HPDE6-E6E7 (cell line): ENCODE results near the gene BAIAP2L2.
"Not testable (repeated sequence)": the region's sequence is repeated elsewhere in the genome, so short reads cannot be mapped to it uniquely, and the experiment has no call there.

Experiments
- DNase-seq: peaks from one replicate; pipeline ENCODE4 v3.0.0; 2011; ENCODE audit warnings: missing footprints; ENCODE audit errors: extremely low spot score

The BAIAP2L2 gene

DNA sequence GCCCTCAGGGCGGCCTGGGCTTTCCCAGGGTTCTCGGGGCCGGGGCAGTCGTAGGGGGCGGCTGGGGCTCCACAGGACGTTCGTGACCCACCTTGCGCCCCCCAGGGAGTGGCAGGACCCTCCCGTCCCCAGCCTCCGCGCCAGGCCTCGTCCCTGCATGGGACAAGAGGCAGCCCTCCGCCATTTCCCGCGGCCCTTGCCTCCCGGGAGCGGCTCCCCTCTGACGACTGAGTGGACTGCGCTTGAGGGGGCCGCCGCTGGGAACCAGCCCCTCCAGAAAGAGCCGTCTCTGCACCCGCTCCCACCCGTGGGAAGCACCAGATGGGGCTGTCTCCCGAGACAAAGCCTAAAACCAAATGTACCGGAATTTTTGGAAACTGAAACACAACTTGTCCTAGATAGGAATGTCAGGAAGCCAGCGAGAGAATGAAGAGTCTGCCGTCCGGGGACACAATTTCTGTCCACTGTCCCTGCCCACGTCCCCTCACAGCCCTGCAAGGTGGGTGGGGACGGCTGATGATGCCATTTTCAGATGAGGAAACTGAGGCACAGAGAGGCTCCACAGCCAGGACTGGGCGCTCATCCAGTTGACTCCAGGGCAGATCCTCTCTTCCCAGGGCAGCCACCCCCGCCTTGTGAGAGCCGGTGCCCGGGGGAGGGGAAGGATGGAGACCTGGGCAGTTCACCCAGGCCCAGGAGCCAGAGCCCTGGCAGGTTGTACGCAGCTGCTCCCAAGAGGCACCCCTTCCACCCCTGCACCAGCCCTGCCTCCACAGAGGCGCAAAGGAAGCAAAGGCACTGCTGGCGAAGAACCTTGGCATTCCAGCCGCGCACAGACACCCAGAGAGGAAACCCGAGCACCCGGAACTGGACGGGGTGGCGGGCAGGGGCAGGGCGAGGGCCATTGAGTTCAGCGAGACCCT, 71.3 kb downstream of the BAIAP2L2 start:
- no peak for DNase-seq

DNA sequence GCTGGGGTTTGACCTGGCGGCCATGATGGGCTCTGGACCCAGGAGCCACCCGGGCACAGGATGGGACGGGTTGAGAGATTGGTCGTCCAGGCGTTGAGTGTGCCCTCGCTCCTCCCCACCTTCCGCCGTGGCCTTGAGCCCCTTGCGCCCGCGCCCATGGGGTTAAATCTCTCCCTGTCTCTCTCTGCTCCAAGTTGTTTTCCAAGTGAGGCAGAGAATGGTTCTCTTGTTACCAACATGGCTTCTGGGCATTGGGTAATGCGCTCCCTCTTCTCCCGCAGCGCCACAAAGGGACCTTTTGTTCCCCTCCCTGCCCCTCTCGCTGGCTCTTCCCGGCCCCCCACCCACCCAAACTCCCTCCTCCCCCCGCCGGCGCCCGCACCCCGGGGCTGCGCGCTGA, 72.1 kb downstream of the BAIAP2L2 start:
- DNase-seq = no peak

DNA sequence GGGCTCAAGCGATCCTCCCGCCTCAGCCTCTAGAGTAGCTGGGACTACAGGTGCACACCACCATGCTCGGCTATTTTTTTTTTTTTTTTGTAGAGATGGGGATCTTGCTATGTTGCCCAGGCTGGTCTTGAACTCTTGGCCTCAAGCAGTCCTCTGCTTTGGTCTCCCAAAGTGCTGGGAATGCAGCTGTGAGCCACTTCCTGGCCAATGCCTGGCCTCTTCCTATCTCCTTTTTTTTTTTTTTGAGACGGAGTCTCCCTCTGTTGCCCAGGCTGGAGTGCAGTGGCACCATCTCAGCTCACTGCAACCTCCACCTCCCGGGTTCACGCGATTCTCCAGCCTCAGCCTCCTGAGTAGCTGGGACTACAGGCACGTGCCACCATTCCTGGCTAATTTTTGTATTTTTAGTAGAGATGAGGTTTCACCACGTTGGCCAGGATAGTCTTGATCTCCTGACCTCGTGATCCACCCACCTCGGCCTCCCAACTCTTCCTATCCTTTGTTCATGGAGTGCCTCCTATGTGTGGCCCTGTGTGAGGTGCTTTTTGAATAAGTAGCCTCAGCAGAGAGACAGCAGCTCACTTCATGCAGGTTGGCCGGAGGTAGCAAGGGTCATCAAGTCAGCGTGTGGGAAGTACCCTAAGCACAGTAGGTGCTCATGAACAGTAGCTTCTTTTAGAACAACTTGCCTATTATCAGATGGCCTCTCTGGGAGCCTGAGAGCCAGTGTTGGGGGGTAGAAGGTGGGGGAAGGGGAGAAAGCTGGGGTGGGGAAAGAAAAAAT, 72.9 kb downstream of the BAIAP2L2 start:
- not testable (repeated sequence) for DNase-seq

DNA sequence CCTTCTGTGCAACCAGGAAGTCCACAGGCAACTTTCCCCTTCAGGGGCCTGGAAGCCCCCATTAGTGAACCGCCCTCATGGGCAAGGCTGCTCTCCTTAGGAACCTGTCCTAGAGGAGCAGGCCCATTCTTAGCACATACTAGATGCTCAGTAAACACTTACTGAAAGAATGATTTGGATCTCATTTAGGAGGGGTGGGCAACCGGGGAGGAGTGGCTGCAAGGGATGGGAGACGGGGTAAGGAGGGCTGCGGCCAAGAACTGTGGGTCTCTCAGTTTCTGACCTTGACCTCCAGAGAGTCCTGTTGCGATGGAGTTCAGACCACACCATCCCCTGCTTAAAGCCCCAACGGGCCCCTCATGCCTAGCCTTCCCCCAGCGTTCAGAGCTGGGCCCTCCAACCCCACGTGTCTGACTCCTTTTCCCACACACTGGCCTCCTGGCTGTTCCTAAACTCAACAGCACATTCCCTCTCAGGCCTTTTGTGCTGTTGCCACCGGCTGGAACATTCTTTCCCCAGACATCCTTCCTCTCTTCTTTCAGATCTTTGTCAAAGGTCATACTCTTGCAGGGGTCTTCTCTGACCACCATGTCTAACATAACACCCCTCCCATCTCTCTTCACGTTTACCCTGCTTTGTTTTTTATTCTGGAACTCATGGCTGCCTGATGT, 74.0 kb downstream of the BAIAP2L2 start:
- DNase-seq = no peak

DNA sequence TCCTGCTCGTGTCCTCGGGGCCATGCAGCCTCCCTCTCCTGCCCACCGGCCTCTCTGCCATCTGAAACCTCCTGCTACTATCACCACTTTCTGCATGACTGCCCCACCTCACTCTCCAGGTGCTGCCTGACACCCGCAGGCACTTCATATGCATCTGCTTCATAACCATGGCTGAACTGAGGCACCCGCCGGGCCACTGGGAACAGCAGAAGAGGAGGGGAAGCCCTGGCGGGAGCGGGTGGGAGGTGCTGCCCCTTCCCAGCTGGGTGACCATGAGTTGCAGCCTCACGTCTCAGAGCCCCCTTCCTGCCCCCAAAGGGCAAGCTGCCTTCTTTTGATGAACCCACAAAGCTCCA, 75.0 kb downstream of the BAIAP2L2 start:
- DNase-seq = no peak
